PC-3 (cell line): ENCODE results near the gene RNH1. TPM values are rescaled to one million over a fixed set of nuclear protein-coding genes. Genes with fewer than 3 reads are reported as not detected.
A peak's percentile ranks its signal among the peaks of the same experiment; 100 is the strongest.

Experiments
- ATAC-seq: fragments of 200-7000 bp; cut with Tn5 transposase; 2 replicates; pipeline ENCODE4 v1.9.1; 2020; ENCODE audit warnings: mild to moderate bottlenecking, moderate library complexity
- BruUV-seq: library from RNA; stranded (reverse); fragments of 400-500 nt; replicated peaks from 2 replicates; lab custom pipeline; 2021; lab: Mats Ljungman, UMichigan
- CTCF ChIA-PET: fragments of 300-600 bp; sonication (Branson Sonifier 250); formaldehyde crosslinking; loops from one replicate; lab custom pipeline; 2022; ENCODE audit warnings: antibody characterized with exemption; lab: Charles Lee
- POLR2A ChIA-PET: fragments of 300-600 bp; sonication (Branson Sonifier 250); formaldehyde crosslinking; loops from one replicate; lab custom pipeline; 2022; ENCODE audit warnings: antibody characterized with exemption; ENCODE audit not compliant: unreplicated experiment; lab: Charles Lee
- DNase-seq: peaks from one replicate; pipeline ENCODE4 v3.0.0-alpha.2; 2015
- H2AFZ ChIP-seq: fragments of 300-600 bp; sonication (generic); 2 replicates; pipeline ENCODE4 v1.6.0; 2016; ENCODE audit warnings: antibody characterized with exemption, low read length
- H3F3A ChIP-seq: fragments of 300-600 bp; sonication (generic); one replicate; pipeline ENCODE4 v1.6.0; 2017; ENCODE audit warnings: antibody characterized with exemption, low read length, control low read depth, mild to moderate bottlenecking; ENCODE audit not compliant: unreplicated experiment
- H3K27ac ChIP-seq: fragments of 300-600 bp; sonication (generic); 2 replicates; pipeline ENCODE4 v1.5.1; 2016; ENCODE audit warnings: mild to moderate bottlenecking, low read length
- H3K27me3 ChIP-seq: fragments of 300-600 bp; sonication (generic); 2 replicates; pipeline ENCODE4 v1.6.1; 2016; ENCODE audit warnings: low read length, mixed read lengths
- H3K36me3 ChIP-seq: fragments of 300-600 bp; sonication (generic); 2 replicates; pipeline ENCODE4 v1.6.1; 2016; ENCODE audit warnings: low read depth, mixed run types, low read length, mixed read lengths
- H3K4me1 ChIP-seq: fragments of 300-600 bp; sonication (generic); 2 replicates; pipeline ENCODE4 v1.5.1; 2016; ENCODE audit warnings: low read length; ENCODE audit not compliant: insufficient read depth
- H3K4me2 ChIP-seq: fragments of 300-600 bp; sonication (generic); 2 replicates; pipeline ENCODE4 v1.6.0; 2016; ENCODE audit warnings: low read length
- H3K4me3 ChIP-seq: fragments of 300-600 bp; sonication (generic); 2 replicates; pipeline ENCODE4 v1.5.1; 2016; ENCODE audit warnings: mild to moderate bottlenecking, low read length, mixed read lengths
- H3K79me2 ChIP-seq: fragments of 300-600 bp; sonication (generic); 2 replicates; pipeline ENCODE4 v1.6.1; 2017; ENCODE audit warnings: low read length, mixed read lengths
- H3K9ac ChIP-seq: fragments of 300-600 bp; sonication (generic); 2 replicates; pipeline ENCODE4 v1.6.0; 2016; ENCODE audit warnings: mild to moderate bottlenecking, low read length
- H3K9me2 ChIP-seq: fragments of 300-600 bp; sonication (generic); replicated peaks from 2 replicates; pipeline ENCODE4 v1.6.1; 2016; ENCODE audit warnings: mixed run types, low read length, mixed read lengths
- H3K9me3 ChIP-seq: fragments of 300-600 bp; sonication (generic); 2 replicates; pipeline ENCODE4 v1.6.1; 2016; ENCODE audit warnings: low read length, mixed read lengths
- H4K20me1 ChIP-seq: fragments of 300-600 bp; sonication (generic); 2 replicates; pipeline ENCODE4 v1.6.1; 2016; ENCODE audit warnings: low read length, mixed read lengths
- CTCF ChIP-seq: fragments of 300-600 bp; sonication (generic); conservative IDR thresholded peaks from 2 replicates; pipeline ENCODE4 v1.5.1; 2017; ENCODE audit warnings: antibody characterized with exemption, low read depth, mild to moderate bottlenecking, low read length
- EZH2 ChIP-seq: fragments of 300-600 bp; sonication (generic); IDR thresholded peaks from one replicate; pipeline ENCODE4 v1.6.1; 2017; ENCODE audit warnings: antibody characterized with exemption, mild to moderate bottlenecking, low read length; ENCODE audit not compliant: unreplicated experiment
- EZH2phosphoT487 ChIP-seq: fragments of 300-600 bp; sonication (generic); IDR thresholded peaks from 2 replicates; pipeline ENCODE4 v1.6.1; 2018; ENCODE audit warnings: mild to moderate bottlenecking, antibody characterized with exemption, low read length, borderline replicate concordance
- intact Hi-C: fragments of 100-400 bp; cut with micrococcal nuclease; formaldehyde crosslinking; loops from 2 replicates; pipeline ENCODE4 v1.9.0; 2023
- total RNA-seq: library from RNA; depleted of rRNA; stranded (reverse); fragments of >200 nt; gene quantifications from 2 replicates; pipeline ENCODE4 v1.2.3, GENCODE V29; 2014

Gene RNH1
- total RNA-seq, 1 experiment from 2014 or later, result 258 TPM

GRCh38 chr11:452916-453527 is 54.0 kb downstream of the RNH1 start:
- ATAC-seq (no peak), DNase-seq (no peak)
- ChIA-PET CTCF (no interaction called here), POLR2A (no interaction called here)
- Histone ChIP-seq H2AFZ (no peak overlapping the region), H3K4me2 (no peak overlapping the region), H3K9ac (no peak overlapping the region), H3K4me3 (no peak overlapping the region), H3K36me3 (0 out of 2 replicates have a peak, but pooled peaks cover 2% of the 10 kb centered on the region), H3K4me1 (peaks cover 20% of the 10 kb centered on the region), H3K9me3 (no peaks in the 10 kb centered on the region), H3F3A (no peaks in the 10 kb centered on the region), H4K20me1 (peaks cover 4% of the 10 kb centered on the region; the same call in 1 of the 2 replicates), H3K27ac (no peak overlapping the region), H3K79me2 (peaks cover 79% of the 10 kb centered on the region), H3K27me3 (no peaks in the 10 kb centered on the region), H3K9me2 (no peaks in the 10 kb centered on the region)
- intact Hi-C loops, result no loop called here
- TF ChIP-seq EZH2phosphoT487, result no peak
- TF ChIP-seq CTCF, result no peak
- TF ChIP-seq EZH2, result no peak
- BruUV-seq, result no TSS peak

GRCh38 chr11:452203-452744 is 54.8 kb downstream of the RNH1 start:
- H3F3A ChIP-seq, result no peaks in the 10 kb centered on the region
- no peak overlapping the region for H3K4me3 ChIP-seq
- H3K4me1 ChIP-seq, result peaks cover 20% of the 10 kb centered on the region
- H3K36me3 ChIP-seq, result 0 out of 2 replicates have a peak, but pooled peaks cover 2% of the 10 kb centered on the region
- H3K27ac ChIP-seq, result no peak overlapping the region
- no TSS peak for BruUV-seq
- no peak for TF ChIP-seq EZH2
- TF ChIP-seq CTCF, result no peak
- no peak for TF ChIP-seq EZH2phosphoT487
- H4K20me1 ChIP-seq, result peaks cover 4% of the 10 kb centered on the region; the same call in 1 of the 2 replicates
- no peaks in the 10 kb centered on the region for H3K27me3 ChIP-seq
- no peaks in the 10 kb centered on the region for H3K9me2 ChIP-seq
- peaks cover 72% of the 10 kb centered on the region for H3K79me2 ChIP-seq
- H3K4me2 ChIP-seq, result no peak overlapping the region
- CTCF ChIA-PET, result no interaction called here
- H3K9ac ChIP-seq, result no peak overlapping the region
- H3K9me3 ChIP-seq, result no peaks in the 10 kb centered on the region
- intact Hi-C loops, result no loop called here
- H2AFZ ChIP-seq, result no peak overlapping the region
- POLR2A ChIA-PET, result no interaction called here
- no peak for DNase-seq
- no peak for ATAC-seq

GRCh38 chr11:451738-452137 is 55.3 kb downstream of the RNH1 start:
- no peak overlapping the region for H3K27ac ChIP-seq
- no peaks in the 10 kb centered on the region for H3F3A ChIP-seq
- ChIA-PET CTCF (no interaction called here), POLR2A (no interaction called here)
- BruUV-seq, result no TSS peak
- H2AFZ ChIP-seq, result no peak overlapping the region
- H3K27me3 ChIP-seq, result no peaks in the 10 kb centered on the region
- H3K36me3 ChIP-seq, result 0 out of 2 replicates have a peak, but pooled peaks cover 2% of the 10 kb centered on the region
- peak overlapping the region; percentile 79 for H3K4me3 ChIP-seq
- intact Hi-C loops, result loop anchor here (2.0 kb wide), 1 partner anchor 55 kb away; the partner anchor contains the start of gene RNH1
- no peaks in the 10 kb centered on the region for H3K9me2 ChIP-seq
- peaks cover 4% of the 10 kb centered on the region; the same call in 1 of the 2 replicates for H4K20me1 ChIP-seq
- DNase-seq (no peak), ATAC-seq (no peak)
- H3K9ac ChIP-seq, result peak overlapping the region; percentile 83; the same call in 1 of the 2 replicates
- H3K4me1 ChIP-seq, result peaks cover 20% of the 10 kb centered on the region
- no peaks in the 10 kb centered on the region for H3K9me3 ChIP-seq
- peaks cover 68% of the 10 kb centered on the region for H3K79me2 ChIP-seq
- TF ChIP-seq CTCF, result no peak
- TF ChIP-seq EZH2phosphoT487, result no peak
- no peak for TF ChIP-seq EZH2
- peak overlapping the region; percentile 98 for H3K4me2 ChIP-seq
